GM21367 (cell line): ENCODE data around the gene DIS3.
"Not testable (repeated sequence)": the region's sequence is repeated elsewhere in the genome, so short reads cannot be mapped to it uniquely, and the experiment has no call there.

ENCODE experiments used
- ATAC-seq: cut with Tn5 transposase; IDR thresholded peaks from one replicate; pipeline ENCODE4 v1.9.1; 2021; ENCODE audit not compliant: unreplicated experiment

Gene DIS3

GRCh38 chr13:72745260-72745659, 36.4 kb downstream of the DIS3 start:
- ATAC-seq: peak; percentile 46

GRCh38 chr13:72740015-72740414, 41.7 kb downstream of the DIS3 start:
- no peak for ATAC-seq

GRCh38 chr13:72737033-72737432, 44.7 kb downstream of the DIS3 start:
- no peak for ATAC-seq

GRCh38 chr13:72728290-72728605, 53.5 kb downstream of the DIS3 start:
- ATAC-seq: no peak

- ATAC-seq: peak; percentile 95
These were observed 54.0 kb downstream of the DIS3 start, which contains the start of the genes BORA and MZT1 for GRCh38 chr13:72727417-72728289. Gene BORA (plus strand): TSS chr13:72727923. CDS start chr13:72728941, 1,018 bp downstream. Gene MZT1 (minus strand): TSS chr13:72727629. CDS start chr13:72727602, 27 bp downstream.

- ATAC-seq: peak; percentile 20
These were observed 54.8 kb downstream of the DIS3 start for GRCh38 chr13:72726726-72727416.

- not testable (repeated sequence) for ATAC-seq
These were observed 55.5 kb downstream of the DIS3 start for GRCh38 chr13:72726185-72726584.

GRCh38 chr13:72716776-72717175, 64.9 kb downstream of the DIS3 start:
- no peak for ATAC-seq
